K562 (cell line): Measurements from ENCODE around the gene NLGN2. TPM values are rescaled to one million over a fixed set of nuclear protein-coding genes. Genes with fewer than 3 reads are reported as not detected.
A peak's percentile ranks its signal among the peaks of the same experiment; 100 is the strongest.

ENCODE experiments used
- ARID1B ChIP-seq: fragments of 450-650 bp; IDR thresholded peaks from 2 replicates; pipeline ENCODE4 v1.6.1; 2016; ENCODE audit warnings: antibody characterized with exemption, mild to moderate bottlenecking, inconsistent platforms
- CBFA2T2 ChIP-seq: fragments of 450-650 bp; conservative IDR thresholded peaks from 2 replicates; pipeline ENCODE4 v1.6.1; 2017; ENCODE audit warnings: mild to moderate bottlenecking
- ETV1 ChIP-seq: fragments of 450-650 bp; conservative IDR thresholded peaks from 2 replicates; pipeline ENCODE4 v1.6.1; 2016; ENCODE audit warnings: missing genetic modification characterization, control low read depth, low read depth, missing compliant biosample characterization
- FOXP4 ChIP-seq: sonication (generic); formaldehyde crosslinking; IDR thresholded peaks from 2 replicates; pipeline ENCODE4 v1.8.0; 2022; ENCODE audit warnings: mild to moderate bottlenecking, missing genetic modification reagents, borderline replicate concordance
- GATAD2B ChIP-seq: fragments of 450-650 bp; IDR thresholded peaks from 2 replicates; pipeline ENCODE4 v1.6.1; 2017; ENCODE audit warnings: mild to moderate bottlenecking, borderline replicate concordance
- ILF3 ChIP-seq: fragments of 450-650 bp; IDR thresholded peaks from 2 replicates; pipeline ENCODE4 v1.6.1; 2018; ENCODE audit warnings: antibody characterized with exemption, mild to moderate bottlenecking, moderate library complexity, borderline replicate concordance
- MECOM ChIP-seq: fragments of 250-450 bp; sonication (Bioruptor Pico); IDR thresholded peaks from 2 replicates; pipeline ENCODE4 v1.8.0; 2022; ENCODE audit warnings: inconsistent platforms
- NFRKB ChIP-seq: fragments of 450-650 bp; IDR thresholded peaks from 2 replicates; pipeline ENCODE4 v1.6.1; 2016; ENCODE audit warnings: low read depth
- RREB1 ChIP-seq: fragments of 250-450 bp; sonication (Bioruptor Pico); IDR thresholded peaks from 2 replicates; pipeline ENCODE4 v1.4.0; 2020
- SFPQ ChIP-seq: fragments of 200-400 bp; formaldehyde crosslinking; IDR thresholded peaks from 2 replicates; pipeline ENCODE4 v1.6.1; 2017; ENCODE audit warnings: mild to moderate bottlenecking, low read depth, low read length, moderate library complexity
- TBP ChIP-seq: optimal IDR thresholded peaks from 2 replicates; pipeline ENCODE3; 2011; ENCODE audit warnings: low read depth, low read length, improper control_type of control experiment
- ZBTB2 ChIP-seq: fragments of 450-650 bp; IDR thresholded peaks from 2 replicates; pipeline ENCODE4 v1.6.1; 2016; ENCODE audit warnings: antibody characterized with exemption
- ZFX ChIP-seq: sonication (generic); formaldehyde crosslinking; IDR thresholded peaks from 2 replicates; pipeline ENCODE4 v1.8.0; 2022; ENCODE audit warnings: mild to moderate bottlenecking, missing genetic modification reagents, moderate library complexity
- ZNF140 ChIP-seq: fragments of 250-450 bp; sonication (Bioruptor Pico); IDR thresholded peaks from 2 replicates; pipeline ENCODE4 v1.8.0; 2021; ENCODE audit warnings: moderate library complexity, mild to moderate bottlenecking, inconsistent platforms
- ZNF277 ChIP-seq: fragments of 250-450 bp; sonication (Bioruptor Pico); IDR thresholded peaks from 2 replicates; pipeline ENCODE4 v1.8.0; 2022; ENCODE audit warnings: inconsistent platforms, mild to moderate bottlenecking, moderate library complexity, borderline replicate concordance
- polyA plus RNA-seq, 8 experiments: library from polyadenylated mRNA; depleted of rRNA in 4 of 8; stranded (reverse) in 5 of 8; unstranded in 3 of 8; fragments of >200 nt; fragmentation: Nextera tagmentation in 2 of 8; fragmentation: Illumina TruSeq in 1 of 8; extraction: Ambion mirVana in 2 of 8; extraction: Trizol in 1 of 8; gene quantifications; 2 replicates each; pipeline versions ENCODE4 v1.2.1 to v1.2.3, GENCODE V29; 2011 to 2014; ENCODE audit warnings: inconsistent platforms in 1 of 8, missing spikeins in 1 of 8
- total RNA-seq, 7 experiments: library from RNA; depleted of rRNA in 6 of 7; stranded (reverse); fragments of >200 nt in 6 of 7; fragmentation: Illumina TruSeq in 2 of 7; extraction: Trizol in 2 of 7; gene quantifications; 2 replicates each; pipeline versions ENCODE4 v1.2.1 to v1.2.3, GENCODE V29; 2011 to 2021; ENCODE audit warnings: low replicate concordance in 1 of 7

NLGN2 gene
- total and polyA plus RNA-seq, 9 of the 15 experiments (the other 6 are each of a cell fraction or from before 2014, with no cell fraction given): 0.11 to 7.8 (median 0.77) TPM

GRCh38 chr17:7403977-7404736 lies 3.5 kb upstream of the NLGN2 start, which contains the start of gene TMEM256 (continued):
- TF ChIP-seq ARID1B: no peak
- TF ChIP-seq MECOM (CRISPR knock-in tag): no peak
- TF ChIP-seq CBFA2T2: no peak
- TF ChIP-seq RREB1 (CRISPR knock-in tag): no peak
- TF ChIP-seq ILF3: no peak
- no peak for TF ChIP-seq FOXP4 (CRISPR knock-in tag)
- TF ChIP-seq ZNF140: no peak
- no peak for TF ChIP-seq ETV1 (tag)
- TF ChIP-seq ZBTB2: no peak
- TF ChIP-seq TBP: peak; percentile 90
- no peak for TF ChIP-seq SFPQ
- TF ChIP-seq NFRKB: no peak
- no peak for TF ChIP-seq ZNF277
- peak; percentile 80 for TF ChIP-seq ZFX
- TF ChIP-seq GATAD2B: no peak
